ENCODE data around the gene EMD.

Gene EMD

GRCh38 chrX:154355776-154356140 is 23.3 kb upstream of the EMD start:
- DNase-seq (ENCODE audit: extremely low spot score) = no peak
- CTCF ChIA-PET = no interaction called here
- TF ChIP-seq, protein P1, sequence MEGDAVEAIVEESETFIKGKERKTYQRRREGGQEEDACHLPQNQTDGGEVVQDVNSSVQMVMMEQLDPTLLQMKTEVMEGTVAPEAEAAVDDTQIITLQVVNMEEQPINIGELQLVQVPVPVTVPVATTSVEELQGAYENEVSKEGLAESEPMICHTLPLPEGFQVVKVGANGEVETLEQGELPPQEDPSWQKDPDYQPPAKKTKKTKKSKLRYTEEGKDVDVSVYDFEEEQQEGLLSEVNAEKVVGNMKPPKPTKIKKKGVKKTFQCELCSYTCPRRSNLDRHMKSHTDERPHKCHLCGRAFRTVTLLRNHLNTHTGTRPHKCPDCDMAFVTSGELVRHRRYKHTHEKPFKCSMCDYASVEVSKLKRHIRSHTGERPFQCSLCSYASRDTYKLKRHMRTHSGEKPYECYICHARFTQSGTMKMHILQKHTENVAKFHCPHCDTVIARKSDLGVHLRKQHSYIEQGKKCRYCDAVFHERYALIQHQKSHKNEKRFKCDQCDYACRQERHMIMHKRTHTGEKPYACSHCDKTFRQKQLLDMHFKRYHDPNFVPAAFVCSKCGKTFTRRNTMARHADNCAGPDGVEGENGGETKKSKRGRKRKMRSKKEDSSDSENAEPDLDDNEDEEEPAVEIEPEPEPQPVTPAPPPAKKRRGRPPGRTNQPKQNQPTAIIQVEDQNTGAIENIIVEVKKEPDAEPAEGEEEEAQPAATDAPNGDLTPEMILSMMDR (IDR thresholded peaks at IDR 0.05; ENCODE audit: control extremely low read depth, extremely low read depth, low read depth, missing control alignments) = no peak
- POLR2A ChIA-PET = no interaction called here

DNA sequence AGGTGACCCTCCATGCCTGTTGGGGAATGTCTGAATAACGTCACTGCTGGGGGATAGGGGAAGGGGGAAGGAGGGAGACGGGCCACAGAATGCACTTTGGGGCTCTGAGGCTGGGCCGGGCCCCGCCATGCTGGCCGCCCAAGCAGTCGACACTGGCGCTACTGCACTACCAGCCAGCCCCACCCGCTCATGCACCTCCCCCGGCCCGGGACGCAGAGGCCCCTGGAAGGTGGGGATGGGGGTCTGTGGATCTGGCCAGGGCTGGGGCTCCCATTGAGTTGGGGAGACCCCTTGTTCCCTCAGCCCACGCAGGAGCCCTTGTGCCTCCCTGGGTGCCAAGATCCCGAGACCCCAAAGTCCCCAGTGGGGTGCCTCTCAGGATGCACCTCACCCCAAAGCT is 22.5 kb upstream of the EMD start:
- ChIA-PET CTCF (no interaction called here), POLR2A (interaction anchor here (2.0 kb wide), 1 partner anchor 15 kb away, joined by 5 read pairs; no protein-coding TSS in a partner anchor)
- DNase-seq (ENCODE audit: extremely low spot score) = no peak
- TF ChIP-seq, protein P1 (IDR thresholded peaks at IDR 0.05; ENCODE audit: control extremely low read depth, extremely low read depth, low read depth, missing control alignments) = no peak

DNA sequence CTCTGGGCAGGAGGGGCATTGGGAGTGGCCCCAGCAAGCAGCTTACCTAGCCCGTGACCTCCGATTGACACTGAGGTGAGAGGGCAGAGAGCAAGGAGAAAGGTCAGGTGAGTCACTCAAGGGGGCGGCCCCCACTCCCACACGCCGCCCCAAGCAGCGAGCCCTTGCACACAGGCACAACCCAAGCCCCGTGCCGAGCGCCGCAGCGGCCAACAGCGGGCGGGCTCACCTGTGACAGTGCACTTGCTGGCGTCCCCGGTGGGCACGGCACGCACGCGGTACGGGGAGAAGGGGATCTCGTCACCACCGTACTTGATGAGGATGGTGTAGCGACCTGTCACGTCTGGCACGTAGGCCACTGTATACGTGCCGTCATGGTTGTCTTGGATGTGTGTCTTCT is 21.9 kb upstream of the EMD start:
- ChIA-PET CTCF (no interaction called here), POLR2A (interaction anchor here (2.0 kb wide), 1 partner anchor 14 kb away, joined by 5 read pairs; no protein-coding TSS in a partner anchor)
- TF ChIP-seq, protein P1 (IDR thresholded peaks at IDR 0.05; ENCODE audit: control extremely low read depth, extremely low read depth, low read depth, missing control alignments) = no peak
- no peak for DNase-seq (ENCODE audit: extremely low spot score)

DNA sequence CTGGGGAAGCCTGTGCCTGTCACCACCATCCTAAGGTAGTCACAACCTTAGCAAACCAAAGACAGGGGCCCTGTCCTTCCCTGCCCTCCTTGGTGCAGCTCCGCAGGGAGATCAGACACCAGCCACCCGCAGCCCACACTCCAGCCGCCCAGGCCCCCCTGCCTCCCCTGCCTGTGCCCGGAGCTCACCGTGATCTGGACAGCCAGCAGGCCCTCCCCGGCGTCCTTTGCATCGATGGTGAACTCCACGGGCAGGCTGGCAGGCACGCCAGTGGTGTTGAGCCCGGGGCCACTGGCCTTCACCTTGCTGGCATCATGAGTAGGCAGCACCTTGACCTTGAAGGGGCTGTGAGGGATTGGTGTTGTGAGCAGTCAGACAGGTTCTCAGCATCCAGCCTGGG is 21.1 kb upstream of the EMD start:
- ChIA-PET POLR2A (interaction anchor here (1.2 to 2.0 kb wide), 2 partner anchors 10 to 13 kb away, joined by 3 to 5 read pairs; no protein-coding TSS in a partner anchor), CTCF (no interaction called here)
- DNase-seq (ENCODE audit: extremely low spot score) = no peak
- TF ChIP-seq, protein P1 (IDR thresholded peaks at IDR 0.05; ENCODE audit: control extremely low read depth, extremely low read depth, low read depth, missing control alignments) = no peak

DNA sequence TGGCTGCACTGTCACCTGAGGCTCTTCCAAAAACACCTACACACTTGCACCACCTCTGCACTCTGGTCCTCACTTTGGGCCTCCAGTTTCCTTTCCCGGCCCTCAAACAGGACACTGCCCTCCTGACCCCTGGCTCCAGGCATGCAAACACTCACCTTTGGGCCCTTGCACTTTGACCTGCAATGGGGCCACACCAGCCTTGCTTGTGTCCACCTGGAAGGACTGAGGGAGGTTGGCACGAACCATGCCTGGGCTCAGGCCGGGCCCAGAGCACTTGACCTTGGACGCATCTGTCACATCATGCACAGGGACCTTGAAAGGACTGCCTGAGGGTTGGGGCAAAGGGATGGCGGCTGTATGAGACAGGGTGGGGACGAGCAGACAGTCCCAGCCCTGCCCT is 20.3 kb upstream of the EMD start:
- ChIA-PET CTCF (no interaction called here), POLR2A (interaction anchor here (1.2 kb wide), 1 partner anchor 9 kb away, joined by 3 read pairs; no protein-coding TSS in a partner anchor)
- TF ChIP-seq, protein P1 (IDR thresholded peaks at IDR 0.05; ENCODE audit: control extremely low read depth, extremely low read depth, low read depth, missing control alignments) = no peak
- no peak for DNase-seq (ENCODE audit: extremely low spot score)

- POLR2A ChIA-PET = interaction anchor here (1.2 kb wide), 1 partner anchor 9 kb away, joined by 3 read pairs; no protein-coding TSS in a partner anchor
- no peak for DNase-seq (ENCODE audit: extremely low spot score)
- TF ChIP-seq, protein P1 (IDR thresholded peaks at IDR 0.05; ENCODE audit: control extremely low read depth, extremely low read depth, low read depth, missing control alignments) = no peak
- CTCF ChIA-PET = no interaction called here
Measured at GRCh38 chrX:154359362-154360154, 19.5 kb upstream of the EMD start.
